HG03060 (cell line): Measurements from ENCODE around the gene PLXDC2.

ENCODE experiments used
- ATAC-seq: cut with Tn5 transposase; IDR thresholded peaks from one replicate; pipeline ENCODE4 v1.9.1; 2021; ENCODE audit warnings: low read depth, moderate number of reproducible peaks; ENCODE audit not compliant: unreplicated experiment

The PLXDC2 gene

DNA sequence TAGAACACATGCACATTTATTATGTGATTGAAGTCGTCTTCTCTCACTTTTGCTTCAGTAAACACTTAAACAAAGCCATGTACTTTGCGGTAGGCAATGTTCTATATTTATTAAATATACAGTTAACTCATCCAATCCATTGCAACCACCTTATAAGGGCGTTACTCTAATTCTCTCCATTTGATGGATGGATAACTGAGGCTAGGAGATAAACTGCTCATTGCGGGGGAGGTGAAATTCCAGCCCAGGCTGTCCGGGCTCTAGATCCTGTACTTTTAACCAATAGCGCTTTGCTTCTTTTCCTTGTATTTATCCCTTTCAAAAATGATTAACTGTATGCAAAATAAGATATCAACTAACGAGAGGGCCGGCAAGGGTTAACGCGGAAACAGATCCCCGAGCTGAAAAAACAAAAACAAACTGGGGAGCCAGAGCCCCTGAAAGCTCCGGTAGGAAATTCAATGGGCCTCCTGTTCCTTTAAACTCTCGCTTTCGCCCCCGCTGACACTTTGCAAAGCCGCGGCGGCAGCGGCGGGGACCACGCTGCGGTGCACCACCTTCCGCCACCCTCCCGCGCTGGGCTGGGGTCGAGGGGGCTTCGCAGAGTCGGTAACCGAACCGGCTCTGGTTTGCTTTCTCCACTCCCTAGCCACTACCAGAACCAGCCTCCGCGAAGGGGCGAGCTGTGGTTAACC lies 1.0 kb upstream of the PLXDC2 start:
- no peak for ATAC-seq

DNA sequence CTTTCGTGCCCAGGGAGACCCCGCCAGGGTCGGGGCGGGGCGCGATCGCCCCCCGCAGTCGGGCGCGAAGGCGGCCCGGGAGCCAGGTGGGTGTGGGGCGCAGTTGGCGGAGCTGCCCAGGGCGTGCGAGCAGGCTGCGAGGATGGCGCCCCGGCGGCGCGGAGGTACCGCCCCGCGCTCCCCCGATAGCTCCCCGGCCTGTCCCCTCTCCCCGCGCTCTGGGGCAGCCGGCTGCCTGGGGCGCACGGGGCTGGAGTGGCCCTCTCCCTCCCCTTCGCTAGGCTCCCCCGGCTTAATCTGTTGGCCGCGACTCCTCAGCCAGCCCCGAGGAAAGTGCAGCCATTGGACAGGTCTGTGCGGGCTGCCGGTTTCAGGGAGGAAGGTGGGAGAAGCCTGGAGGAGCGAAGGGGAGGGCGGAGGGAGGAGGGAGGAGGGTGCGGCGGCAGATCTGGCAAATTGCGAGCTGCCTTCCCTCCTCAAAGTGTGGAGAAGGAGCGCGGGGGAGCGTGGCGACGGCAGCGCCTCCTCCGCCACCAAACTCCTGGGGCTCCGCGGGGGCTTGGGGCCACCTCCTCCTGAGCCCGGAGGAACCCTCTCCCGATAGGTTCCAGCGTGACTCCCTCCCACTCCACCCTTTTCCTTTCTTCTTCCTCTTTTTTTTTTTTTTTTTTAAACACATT lies 361 bp upstream of the PLXDC2 start:
- no peak for ATAC-seq

DNA sequence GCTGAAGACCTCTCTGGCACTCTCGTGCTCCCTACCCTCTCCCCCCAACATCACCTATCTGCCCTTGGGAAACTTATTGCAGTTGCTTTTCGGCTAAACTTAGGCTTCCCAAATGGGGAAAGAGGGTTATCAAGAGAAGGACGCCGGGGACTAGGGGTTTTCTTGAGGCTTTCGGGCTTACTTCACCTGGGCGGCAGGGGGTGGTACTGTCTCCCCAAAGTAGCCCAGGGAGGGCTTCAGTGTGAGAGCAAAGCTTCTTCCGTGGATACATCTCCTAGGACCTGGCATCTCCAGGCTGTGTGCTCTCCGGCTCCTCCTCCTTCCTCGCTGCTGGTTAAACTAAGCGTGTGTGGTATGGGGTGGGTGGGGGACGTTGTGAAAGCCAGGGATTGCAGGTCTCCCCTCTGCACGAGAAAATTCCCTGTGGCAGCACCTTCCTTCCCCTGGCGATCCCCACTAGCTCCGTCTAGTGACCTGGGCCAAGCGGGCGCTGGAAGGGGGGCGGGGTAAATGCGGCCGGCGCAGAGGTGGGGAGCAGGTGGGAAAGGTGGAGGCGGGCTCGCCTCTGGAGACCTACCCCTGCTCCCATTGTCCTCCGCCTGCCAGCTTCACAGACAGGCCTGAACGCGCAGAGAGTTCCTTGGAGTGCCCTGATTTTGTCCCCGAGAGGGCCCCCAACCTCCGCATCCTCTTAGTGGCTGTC lies 1.1 kb downstream of the PLXDC2 start:
- ATAC-seq: no peak

DNA sequence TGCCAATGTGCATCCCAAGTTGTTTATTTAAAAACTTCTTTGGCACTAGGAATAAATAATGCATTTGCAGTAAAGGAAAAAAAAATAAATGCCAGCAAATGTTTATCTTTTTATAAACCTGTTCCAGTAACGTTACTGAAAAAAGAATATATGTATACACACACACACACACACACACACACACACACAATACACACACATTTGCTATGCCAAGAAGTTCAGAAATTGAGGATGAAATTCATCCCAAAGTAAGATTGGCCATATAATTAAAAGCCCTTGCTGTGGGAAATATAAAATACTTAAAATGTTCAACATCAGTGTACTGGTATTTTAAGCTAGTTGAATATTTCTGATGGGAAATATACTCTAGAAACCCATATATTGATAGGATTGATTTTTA lies 2.6 kb downstream of the PLXDC2 start:
- ATAC-seq: no peak

DNA sequence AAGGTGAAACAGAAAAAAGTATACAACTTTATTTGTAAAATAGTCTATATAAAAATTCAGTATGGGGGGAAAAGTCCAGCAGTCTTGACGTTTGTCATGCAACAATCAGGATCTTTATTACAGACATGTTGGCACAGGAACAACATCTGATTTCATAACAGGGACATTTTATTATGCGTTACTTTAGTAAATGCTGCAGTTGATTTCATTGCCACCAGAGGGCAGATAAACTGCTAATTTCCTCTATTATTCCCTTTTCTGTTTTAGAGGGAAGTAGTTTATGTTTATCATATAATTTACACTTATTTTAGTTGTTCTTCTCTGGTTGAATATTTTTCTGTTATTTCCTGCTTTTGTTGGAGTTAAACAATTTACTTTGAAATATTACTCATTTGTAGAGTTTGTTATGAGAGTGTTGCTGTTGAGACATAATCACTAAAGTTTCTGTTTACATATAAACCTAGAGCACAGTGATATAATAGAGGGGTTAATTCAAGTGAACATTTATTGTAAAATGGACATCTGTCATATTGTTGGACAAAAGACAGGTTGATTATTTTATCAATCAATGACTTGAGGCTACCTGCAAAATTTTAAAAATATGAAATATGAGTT lies 3.3 kb downstream of the PLXDC2 start:
- peak; percentile 42 for ATAC-seq

DNA sequence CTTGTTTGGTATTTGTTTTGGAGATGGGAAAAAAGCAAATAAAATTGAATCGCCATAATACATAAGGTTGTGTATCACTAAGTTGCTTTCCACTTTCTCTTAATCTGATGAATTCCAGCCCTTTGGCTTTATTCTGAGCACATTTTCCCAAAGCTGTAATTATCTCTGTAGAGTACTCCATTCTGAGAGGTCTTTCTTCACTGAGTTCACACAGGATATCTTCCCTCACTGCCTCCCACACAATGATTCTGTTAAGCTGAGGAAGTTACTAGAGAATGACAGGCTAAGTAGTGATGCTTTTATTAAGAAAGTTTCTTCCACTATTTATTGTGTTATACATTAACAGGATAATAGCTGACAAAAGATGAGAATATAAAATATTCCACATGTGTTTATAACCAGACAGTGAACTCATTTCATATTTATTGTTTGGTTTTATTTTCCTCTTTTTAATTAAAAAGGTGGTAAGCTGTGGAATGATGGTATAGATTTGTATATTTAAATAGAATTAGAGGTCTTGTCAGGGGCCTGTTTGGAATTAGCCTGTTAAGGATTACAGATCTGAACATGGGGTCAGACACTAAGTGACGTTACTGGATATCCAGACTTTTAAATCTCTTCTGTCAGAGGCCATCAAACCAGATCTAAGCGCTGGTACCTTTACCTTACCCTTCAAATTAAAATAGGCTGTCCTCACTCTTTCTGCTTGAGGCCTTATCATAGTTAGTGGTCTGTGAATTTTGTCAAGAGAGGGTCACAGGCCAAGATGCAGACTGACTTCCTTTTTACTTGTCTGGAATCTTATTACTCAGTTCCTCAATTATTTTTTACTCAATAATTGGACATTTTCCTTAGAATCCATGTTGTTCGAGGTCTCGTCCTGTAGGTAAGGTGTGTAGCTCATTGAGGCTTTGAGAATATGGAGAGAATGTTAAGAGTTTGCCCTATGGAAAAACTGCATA lies 8.4 kb downstream of the PLXDC2 start:
- no peak for ATAC-seq

DNA sequence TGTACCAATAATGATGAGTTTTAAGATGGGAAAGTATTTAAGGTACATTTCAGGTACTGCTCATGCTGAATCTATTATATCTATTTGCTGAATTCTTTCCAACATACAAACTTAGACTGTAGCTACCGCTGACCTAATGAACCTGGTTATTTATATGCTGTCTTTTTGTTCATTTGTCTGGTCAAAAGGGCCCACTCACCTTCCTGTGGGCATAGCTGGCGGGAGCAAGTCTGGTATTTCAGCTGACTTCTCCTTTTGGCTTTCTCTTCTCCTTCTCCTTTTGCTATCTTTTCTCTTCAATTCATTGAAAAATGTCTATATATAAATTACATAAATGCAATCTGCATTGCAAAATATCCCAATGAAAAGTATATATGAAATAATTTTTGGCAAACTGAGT lies 9.5 kb downstream of the PLXDC2 start:
- ATAC-seq: no peak

DNA sequence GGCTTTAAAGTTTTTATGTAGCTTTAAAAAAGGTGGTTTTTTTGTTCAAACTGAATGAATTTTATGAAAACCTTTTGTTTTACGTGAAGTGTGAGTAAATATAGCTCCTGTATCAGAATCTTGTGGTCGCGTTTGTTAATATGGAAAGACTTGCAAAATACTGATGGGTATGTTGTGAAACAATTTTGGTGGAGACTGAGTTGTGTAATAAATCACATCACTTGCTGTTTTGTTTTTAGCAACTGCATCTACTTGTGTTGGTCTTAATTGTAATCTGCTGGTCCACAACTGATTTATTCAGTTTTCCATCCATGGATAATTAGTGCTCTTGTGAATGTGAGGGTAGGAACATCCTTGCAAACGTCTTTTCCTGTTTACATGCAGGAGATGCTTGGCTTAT lies 10.5 kb downstream of the PLXDC2 start:
- ATAC-seq: no peak

DNA sequence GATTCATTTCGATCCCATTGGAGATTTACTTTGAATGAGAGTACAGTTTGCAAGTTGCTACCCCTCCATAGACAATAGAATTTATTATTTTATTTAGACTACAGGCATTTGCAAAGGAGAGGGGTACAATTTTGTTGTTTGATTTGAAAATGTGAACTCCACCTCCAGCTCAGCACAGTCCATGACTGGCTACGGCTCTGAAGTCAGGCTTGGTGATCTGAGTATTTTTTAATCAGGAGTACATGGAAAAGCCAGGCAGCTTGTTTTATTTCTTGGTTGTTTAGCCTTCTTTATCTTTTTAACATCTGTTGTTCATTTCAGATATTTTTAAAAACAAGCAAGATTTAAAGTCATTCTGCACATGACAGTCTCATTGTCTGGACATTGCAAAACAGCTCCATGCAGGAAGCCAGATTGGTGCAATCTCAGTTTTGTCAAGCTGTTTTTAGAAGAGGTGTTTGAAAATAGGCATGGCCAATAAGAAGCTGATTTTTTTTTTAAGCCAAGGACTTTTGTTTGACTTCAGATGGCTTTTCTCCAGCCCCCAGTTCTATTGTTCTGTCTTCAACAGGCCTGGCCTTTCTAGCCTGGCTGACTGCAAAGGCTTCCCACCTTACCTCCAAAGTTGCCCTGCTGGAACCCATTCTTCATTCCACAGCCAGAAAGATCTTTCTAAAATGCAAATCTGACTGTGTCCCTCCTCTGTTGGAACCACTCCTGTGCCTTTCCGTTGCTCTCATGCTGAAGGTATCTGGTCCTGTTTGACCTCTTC lies 12.2 kb downstream of the PLXDC2 start:
- no peak for ATAC-seq

DNA sequence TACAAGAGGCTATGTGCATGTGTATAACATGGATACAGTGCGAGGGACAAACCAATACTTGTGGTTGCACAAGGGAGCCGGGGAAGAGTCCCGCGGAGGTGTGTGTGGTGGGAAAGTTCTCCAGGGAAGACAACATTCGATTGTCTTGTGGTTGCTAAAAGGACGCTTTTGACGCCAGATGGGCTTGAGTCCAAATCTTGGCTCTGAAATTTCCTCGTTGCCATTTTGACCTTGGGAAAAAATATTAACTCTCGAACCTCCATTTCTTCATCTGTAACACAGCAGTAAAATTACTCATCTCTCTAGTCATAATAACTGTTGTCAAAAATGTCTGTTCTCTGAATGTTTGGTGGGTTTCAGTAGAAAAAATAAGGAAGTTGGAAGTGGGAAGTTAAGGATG lies 16.5 kb downstream of the PLXDC2 start:
- no peak for ATAC-seq

DNA sequence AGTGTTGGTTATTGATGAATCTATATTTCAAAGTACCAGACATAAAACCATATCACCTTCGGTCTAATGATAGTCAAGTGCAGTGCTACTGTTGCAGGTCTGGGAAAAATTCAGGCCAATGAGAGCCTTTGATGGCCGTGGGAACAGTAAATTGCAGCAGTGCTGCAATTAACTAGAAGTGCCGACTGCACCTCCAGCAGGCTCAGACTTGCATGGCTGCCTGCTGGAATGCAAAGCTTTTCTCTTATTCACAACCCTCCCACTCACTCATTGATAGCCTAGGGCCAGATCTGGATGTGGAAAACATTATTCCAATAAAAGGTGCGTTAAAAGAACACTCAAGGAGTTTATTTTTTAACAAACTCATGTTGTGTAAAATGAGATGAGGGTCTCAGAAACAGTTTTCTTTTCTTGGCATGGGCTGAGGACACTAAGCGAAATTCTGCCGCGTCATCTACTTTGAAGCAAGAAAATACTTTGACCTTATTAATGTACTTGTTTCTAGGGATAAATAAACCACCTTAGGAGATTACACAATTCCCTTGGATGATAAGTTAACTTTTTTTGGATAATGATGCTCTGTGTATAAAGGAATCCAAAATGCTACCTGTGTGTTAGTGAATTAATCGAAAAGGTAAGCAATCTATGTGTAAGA lies 17.1 kb downstream of the PLXDC2 start:
- no peak for ATAC-seq

DNA sequence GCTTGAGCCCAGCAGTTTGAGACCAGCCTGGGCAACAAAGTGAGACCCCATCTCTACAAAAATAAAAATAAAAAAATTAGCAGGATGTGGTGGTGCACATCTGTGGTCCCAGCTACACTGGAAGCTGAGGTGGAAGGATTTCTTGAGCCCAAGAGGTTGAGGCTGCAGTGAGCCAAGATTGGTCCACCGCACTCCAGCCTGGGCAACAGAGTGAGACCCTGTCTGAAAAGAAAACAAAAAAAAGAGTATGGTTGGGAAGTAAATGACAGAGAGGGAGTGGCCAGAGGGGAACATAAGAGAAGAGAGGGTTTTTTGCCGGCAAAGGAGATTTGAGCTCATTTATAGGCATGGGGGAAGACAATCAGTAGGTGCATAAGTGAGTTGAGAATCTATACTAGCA lies 19.7 kb downstream of the PLXDC2 start:
- ATAC-seq: no peak

DNA sequence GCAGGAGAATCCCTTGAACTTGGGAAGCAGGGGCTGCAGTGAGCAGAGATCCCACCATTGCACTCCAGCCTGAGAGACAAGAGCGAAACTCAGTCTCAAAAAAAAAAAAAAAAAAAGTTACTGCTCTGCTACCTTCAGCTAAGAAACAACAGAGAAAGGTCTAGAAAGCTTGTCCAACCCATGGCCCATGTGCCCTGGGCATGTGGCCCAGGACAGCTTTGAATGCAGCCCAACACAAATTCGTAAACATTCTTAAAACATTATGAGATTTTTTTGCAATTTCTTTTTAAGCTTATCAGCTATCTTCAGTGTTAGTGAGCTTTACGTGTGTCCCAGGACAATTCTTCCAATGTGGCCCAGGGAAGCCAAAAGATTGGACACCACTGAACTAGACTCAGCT lies 22.9 kb downstream of the PLXDC2 start:
- no peak for ATAC-seq

DNA sequence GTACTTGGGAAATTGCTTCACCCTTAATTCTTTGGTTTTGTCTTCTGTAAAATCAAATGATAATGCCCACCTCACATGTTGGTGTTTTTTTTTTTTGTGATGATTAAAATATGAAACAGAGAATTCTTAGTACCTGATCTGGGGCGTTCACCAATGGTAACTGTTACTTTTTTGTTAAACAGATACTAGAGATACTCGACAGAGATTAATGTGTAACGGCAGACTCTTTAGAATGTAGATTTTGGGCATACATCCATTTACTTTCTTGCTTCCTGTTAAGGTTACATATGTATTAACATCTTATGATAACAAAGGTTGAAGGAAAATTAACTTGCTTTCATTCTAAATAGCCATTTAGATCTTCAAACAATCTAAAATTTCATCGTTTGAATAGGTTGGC lies 23.3 kb downstream of the PLXDC2 start:
- no peak for ATAC-seq

DNA sequence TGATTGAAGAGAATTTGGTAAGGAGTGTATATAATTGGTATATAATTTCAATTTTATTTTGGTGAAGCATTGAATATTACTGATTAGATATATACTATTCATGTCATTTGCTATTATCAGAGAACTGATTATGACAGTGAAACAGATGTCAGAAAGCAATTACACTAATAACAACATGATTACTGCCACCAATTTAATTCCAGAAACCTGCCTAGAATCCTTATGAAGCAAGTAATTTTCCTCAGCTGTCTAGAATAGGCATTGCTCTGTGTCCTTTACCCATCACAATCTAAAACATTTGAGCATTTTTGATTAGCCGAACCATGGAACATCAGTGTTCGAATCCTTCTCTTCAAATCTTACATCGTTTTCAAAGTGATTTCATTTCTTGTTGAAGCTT lies 24.5 kb downstream of the PLXDC2 start:
- ATAC-seq: no peak

DNA sequence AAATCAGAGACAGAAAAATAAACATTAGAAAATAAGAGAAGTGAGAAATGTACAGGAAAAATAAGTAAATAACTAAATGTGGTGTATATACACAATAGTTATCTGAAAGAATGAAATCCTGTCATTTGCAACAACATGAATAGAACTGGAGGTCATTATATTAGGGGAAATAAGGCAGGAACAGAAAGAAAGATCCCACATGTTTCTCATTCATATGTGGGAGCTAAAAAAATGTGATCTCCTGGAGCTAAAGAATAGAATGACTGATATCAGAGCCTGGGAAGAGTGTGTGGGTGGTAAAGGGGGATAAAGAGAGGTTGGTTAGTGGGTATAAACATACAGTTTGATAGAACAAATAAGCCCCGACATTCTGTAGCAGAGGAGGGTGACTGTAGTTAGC lies 27.3 kb downstream of the PLXDC2 start:
- ATAC-seq: no peak

DNA sequence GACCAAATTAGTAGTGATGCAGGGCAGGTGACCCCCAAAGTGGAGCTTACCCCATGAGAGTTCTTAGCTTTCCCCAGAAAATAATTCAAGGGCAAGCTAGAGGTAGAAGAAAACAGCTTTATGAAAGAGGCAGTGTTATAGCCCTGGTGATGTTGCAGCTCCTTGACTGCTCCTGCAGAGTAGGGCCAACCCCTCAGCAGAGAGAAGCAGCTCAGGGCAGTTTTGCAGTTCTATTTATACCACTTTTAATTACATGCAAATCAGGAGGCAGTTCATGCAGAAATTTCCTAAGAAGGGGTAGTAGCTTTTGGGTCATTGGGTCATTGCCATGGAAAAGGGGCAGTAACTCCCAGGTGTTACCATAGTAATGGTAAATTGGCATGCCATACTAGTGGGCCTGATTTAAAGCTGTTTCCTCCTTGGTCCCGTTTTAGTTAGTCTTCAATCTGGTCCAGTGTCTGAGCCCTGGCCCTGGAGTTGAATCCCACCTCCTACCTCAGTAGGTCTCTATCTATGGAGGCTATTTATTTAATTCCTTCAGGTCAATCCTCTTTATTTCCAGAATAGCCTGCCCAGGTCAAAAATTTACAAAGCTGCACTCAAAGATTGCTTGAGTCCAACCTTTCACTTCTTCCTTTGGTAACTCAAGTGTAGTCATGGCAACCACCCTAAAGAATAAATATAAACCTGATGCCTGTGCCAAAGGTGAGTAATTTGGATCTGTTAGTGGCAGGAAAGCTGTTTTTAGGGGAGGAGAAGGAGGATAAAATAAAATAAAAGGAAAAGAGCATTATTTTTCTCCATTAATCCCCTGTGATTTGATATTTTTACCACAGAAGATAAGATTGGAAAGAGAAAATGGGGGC lies 29.5 kb downstream of the PLXDC2 start:
- no peak for ATAC-seq

DNA sequence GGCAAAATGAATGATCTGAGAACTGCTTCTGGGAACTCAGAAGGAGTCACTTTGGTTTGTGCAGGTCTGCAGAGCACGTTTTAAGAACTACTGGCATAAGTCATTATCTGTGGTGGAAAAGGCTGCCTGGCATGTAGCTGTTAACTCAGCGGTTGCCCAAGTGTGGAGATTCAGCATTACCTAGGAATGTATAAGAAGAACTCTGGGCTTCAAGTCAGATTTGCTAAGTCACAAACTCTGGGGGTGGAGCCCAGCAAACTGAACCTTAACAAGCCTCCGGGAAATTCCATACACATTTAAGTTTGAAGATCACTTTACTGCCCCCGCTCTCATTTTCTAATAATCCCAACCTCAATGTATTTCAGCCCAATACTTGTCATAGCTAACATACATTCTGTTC lies 31.1 kb downstream of the PLXDC2 start:
- ATAC-seq: no peak
